ENCODE results near the gene DPP6. TPM values are rescaled to one million over a fixed set of nuclear protein-coding genes. Genes with fewer than 3 reads are reported as not detected.

The DPP6 gene
- total and polyA plus RNA-seq, 9 donors = 0.22 to 3.9 (median 1.3) TPM; not detected in 1

- H3K27ac ChIP-seq = no peak overlapping the region
- intact Hi-C loops (cut with DNase I) = no loop called here
- WGBS, 3 donors = 57 to 63% (median 57%) methylated on average over 7 of the region's 7 CpGs
These were observed 576.4 kb downstream of the DPP6 start for GRCh38 chr7:154628556-154628955.

GRCh38 chr7:154631162-154631561 lies 579.0 kb downstream of the DPP6 start:
- H3K4me1 ChIP-seq (ENCODE audit: insufficient read depth) = no peaks in the 10 kb centered on the region
- intact Hi-C loops (cut with DNase I) = no loop called here
- peaks cover 0 to 2% of the 10 kb centered on the region in 2 donors for H3K9me3 ChIP-seq
- H3K4me3 ChIP-seq = no peak overlapping the region
- no peaks in the 10 kb centered on the region for H3K36me3 ChIP-seq
- no peaks in the 10 kb centered on the region for H3K27me3 ChIP-seq
- WGBS, 3 donors = 45 to 52% (median 46%) methylated on average over 4 of the region's 4 CpGs
- H3K27ac ChIP-seq = no peak overlapping the region
- TF ChIP-seq EP300 (IDR thresholded peaks at IDR 0.05) (no peak), CTCF (IDR thresholded peaks at IDR 0.05) (no peak)
- DNase-seq = no peak

More at GRCh38 chr7:154628556-154628955, 576.4 kb downstream of the DPP6 start:
- TF ChIP-seq CTCF (IDR thresholded peaks at IDR 0.05) (no peak), EP300 (IDR thresholded peaks at IDR 0.05) (no peak), POLR2A (IDR thresholded peaks at IDR 0.05) (no peak)
- no peak overlapping the region for H3K4me3 ChIP-seq
- H3K36me3 ChIP-seq = no peaks in the 10 kb centered on the region
- H3K9me3 ChIP-seq = no peaks in the 10 kb centered on the region
- H3K4me1 ChIP-seq (ENCODE audit: insufficient read depth) = no peaks in the 10 kb centered on the region
- DNase-seq = no peak
- H3K27me3 ChIP-seq = no peaks in the 10 kb centered on the region

- H3K9me3 ChIP-seq = peaks cover 0 to 3% of the 10 kb centered on the region in 2 donors
- 79 to 93% (median 81%) methylated on average over 3 of the region's 3 CpGs for WGBS, 3 donors
- no peaks in the 10 kb centered on the region for H3K27me3 ChIP-seq
- H3K27ac ChIP-seq = no peak overlapping the region
- DNase-seq = no peak
- no peaks in the 10 kb centered on the region for H3K4me1 ChIP-seq (ENCODE audit: insufficient read depth)
- no peak overlapping the region for H3K4me3 ChIP-seq
- intact Hi-C loops (cut with DNase I) = no loop called here
- TF ChIP-seq CTCF (IDR thresholded peaks at IDR 0.05) (no peak), EP300 (IDR thresholded peaks at IDR 0.05) (no peak), POLR2A (IDR thresholded peaks at IDR 0.05) (no peak)
- H3K36me3 ChIP-seq = no peaks in the 10 kb centered on the region
These were observed 581.4 kb downstream of the DPP6 start for GRCh38 chr7:154633641-154634040.

GRCh38 chr7:154638286-154638685 lies 586.1 kb downstream of the DPP6 start:
- intact Hi-C loops (cut with DNase I) = no loop called here
- H3K27ac ChIP-seq = no peak overlapping the region
- no peaks in the 10 kb centered on the region for H3K4me1 ChIP-seq (ENCODE audit: insufficient read depth)

More at GRCh38 chr7:154638286-154638685, 586.1 kb downstream of the DPP6 start:
- no peaks in the 10 kb centered on the region for H3K36me3 ChIP-seq
- DNase-seq = no peak
- peaks cover 0 to 3% of the 10 kb centered on the region in 2 donors for H3K9me3 ChIP-seq
- no peak overlapping the region for H3K4me3 ChIP-seq
- H3K27me3 ChIP-seq = no peaks in the 10 kb centered on the region
- TF ChIP-seq POLR2A (IDR thresholded peaks at IDR 0.05) = no peak
- no peak for TF ChIP-seq CTCF (IDR thresholded peaks at IDR 0.05)
- no peak for TF ChIP-seq EP300 (IDR thresholded peaks at IDR 0.05)
- 47 to 64% (median 56%) methylated on average over 9 of the region's 9 CpGs for WGBS, 3 donors

All from ovary (tissue), 9 donors.